OCI-LY3 (cell line): ENCODE results near the gene KIF5C.

Experiments
- H2AFZ ChIP-seq: fragments of 200-600, 300-600 bp; shearing (Covaris generic); 2 replicates; pipeline ENCODE4 v1.6.0; 2014; ENCODE audit warnings: antibody characterized with exemption, low read depth, low read length
- H3K27ac ChIP-seq: fragments of 200-600, 300-600 bp; sonication (generic); 2 replicates; pipeline ENCODE4 v1.5.1; 2014; ENCODE audit warnings: mild to moderate bottlenecking, low read length, moderate library complexity, mixed read lengths
- H3K27me3 ChIP-seq: fragments of 200-600, 300-600 bp; sonication (generic); 2 replicates; pipeline ENCODE4 v1.6.1; 2014; ENCODE audit warnings: low read depth, low read length, mixed read lengths
- H3K36me3 ChIP-seq: fragments of 200-600, 300-600 bp; sonication (generic); replicated peaks from 2 replicates; pipeline ENCODE3; 2014; ENCODE audit warnings: low read depth, low read length, mixed read lengths
- H3K4me1 ChIP-seq: fragments of 300-600, 200-600 bp; sonication (generic); 2 replicates; pipeline ENCODE4 v1.6.1; 2014; ENCODE audit warnings: low read length, mixed read lengths
- H3K4me2 ChIP-seq: fragments of 200-600, 300-600 bp; sonication (generic); 2 replicates; pipeline ENCODE4 v1.6.1; 2014; ENCODE audit warnings: low read length, mixed read lengths
- H3K4me3 ChIP-seq: fragments of 300-600, 200-600 bp; sonication (generic); 2 replicates; pipeline ENCODE4 v1.5.1; 2014; ENCODE audit warnings: antibody characterized with exemption, mild to moderate bottlenecking, low read length, moderate library complexity
- H3K79me2 ChIP-seq: fragments of 300-600, 200-600 bp; shearing (Covaris generic); 2 replicates; pipeline ENCODE4 v1.6.1; 2014; ENCODE audit warnings: mild to moderate bottlenecking, low read length, mixed read lengths
- H3K9ac ChIP-seq: fragments of 300-600, 200-600 bp; shearing (Covaris generic); 2 replicates; pipeline ENCODE4 v1.6.0; 2014; ENCODE audit warnings: mild to moderate bottlenecking, low read length, moderate library complexity
- H3K9me3 ChIP-seq: fragments of 200-600, 300-600 bp; shearing (Covaris generic); 2 replicates; pipeline ENCODE4 v1.6.1; 2014; ENCODE audit warnings: low read length, mixed read lengths; ENCODE audit not compliant: insufficient read depth
- H4K20me1 ChIP-seq: fragments of 200-600, 300-600 bp; sonication (generic); 2 replicates; pipeline ENCODE4 v1.6.1; 2016; ENCODE audit warnings: low read length, mixed read lengths; ENCODE audit not compliant: insufficient read depth
- CTCF ChIP-seq: fragments of 200-600, 300-600 bp; sonication (generic); IDR thresholded peaks from 2 replicates; pipeline ENCODE4 v1.5.1; 2014; ENCODE audit warnings: antibody characterized with exemption, low read length, low read depth
- EZH2phosphoT487 ChIP-seq: fragments of 200-600 bp; shearing (Covaris generic); IDR thresholded peaks from 2 replicates; pipeline ENCODE4 v1.6.1; 2018; ENCODE audit warnings: antibody characterized with exemption, mixed run types, low read depth

KIF5C gene

GRCh38 chr2:149058936-149059335 lies 183.9 kb downstream of the KIF5C start:
- no peak overlapping the region for H3K9ac ChIP-seq
- H3K4me2 ChIP-seq: no peak overlapping the region
- no peaks in the 10 kb centered on the region for H3K9me3 ChIP-seq
- H3K27me3 ChIP-seq: peaks cover 23% of the 10 kb centered on the region
- no peak overlapping the region for H2AFZ ChIP-seq
- H4K20me1 ChIP-seq: no peaks in the 10 kb centered on the region
- no peaks in the 10 kb centered on the region for H3K4me1 ChIP-seq
- H3K36me3 ChIP-seq: no peaks in the 10 kb centered on the region
- no peaks in the 10 kb centered on the region for H3K79me2 ChIP-seq
- H3K4me3 ChIP-seq: no peak overlapping the region
- H3K27ac ChIP-seq: no peak overlapping the region
- TF ChIP-seq CTCF (no peak), EZH2phosphoT487 (no peak)

- H3K27ac ChIP-seq: no peak overlapping the region
- no peaks in the 10 kb centered on the region for H3K79me2 ChIP-seq
These were observed 184.8 kb downstream of the KIF5C start for GRCh38 chr2:149059822-149060221.

GRCh38 chr2:149061133-149061745 lies 186.2 kb downstream of the KIF5C start:
- no peaks in the 10 kb centered on the region for H3K4me1 ChIP-seq
- no peaks in the 10 kb centered on the region for H3K9me3 ChIP-seq
- no peak overlapping the region for H3K4me2 ChIP-seq
- TF ChIP-seq EZH2phosphoT487: no peak
- no peak for TF ChIP-seq CTCF
- no peak overlapping the region for H3K9ac ChIP-seq
- H3K27me3 ChIP-seq: peaks cover 12% of the 10 kb centered on the region
- H3K79me2 ChIP-seq: no peaks in the 10 kb centered on the region
- H3K36me3 ChIP-seq: no peaks in the 10 kb centered on the region
- no peak overlapping the region for H2AFZ ChIP-seq
- H3K4me3 ChIP-seq: no peak overlapping the region
- no peak overlapping the region for H3K27ac ChIP-seq
- no peaks in the 10 kb centered on the region for H4K20me1 ChIP-seq

More at GRCh38 chr2:149059822-149060221, 184.8 kb downstream of the KIF5C start:
- Histone ChIP-seq H3K9me3 (no peaks in the 10 kb centered on the region), H3K4me2 (no peak overlapping the region), H3K4me3 (no peak overlapping the region), H4K20me1 (no peaks in the 10 kb centered on the region), H2AFZ (no peak overlapping the region), H3K27me3 (peaks cover 23% of the 10 kb centered on the region), H3K36me3 (no peaks in the 10 kb centered on the region), H3K9ac (no peak overlapping the region), H3K4me1 (no peaks in the 10 kb centered on the region)
- no peak for TF ChIP-seq CTCF

GRCh38 chr2:149062531-149062930 lies 187.5 kb downstream of the KIF5C start:
- H3K79me2 ChIP-seq: no peaks in the 10 kb centered on the region
- H3K36me3 ChIP-seq: no peaks in the 10 kb centered on the region
- H3K27me3 ChIP-seq: peaks cover 5% of the 10 kb centered on the region; the same call in 1 of the 2 replicates
- no peaks in the 10 kb centered on the region for H3K4me1 ChIP-seq
- H3K4me2 ChIP-seq: no peak overlapping the region
- H3K9me3 ChIP-seq: no peaks in the 10 kb centered on the region
- H3K9ac ChIP-seq: no peak overlapping the region
- no peak overlapping the region for H2AFZ ChIP-seq
- TF ChIP-seq CTCF: no peak
- H4K20me1 ChIP-seq: no peaks in the 10 kb centered on the region
- no peak overlapping the region for H3K4me3 ChIP-seq
- no peak overlapping the region for H3K27ac ChIP-seq
